SK-N-SH treated with all-trans-retinoic acid at 6 μM for 48 hours (cell line): Measurements from ENCODE around the gene C15orf62.

ENCODE experiments used
- ATAC-seq: fragments of 200-7000 bp; cut with Tn5 transposase; 3 replicates; pipeline ENCODE4 v1.9.1; 2020; ENCODE audit warnings: mild to moderate bottlenecking, moderate library complexity
- ARNTL ChIP-seq: fragments of 450-650 bp; formaldehyde crosslinking; IDR thresholded peaks from 2 replicates; pipeline ENCODE4 v1.5.0; 2020; ENCODE audit warnings: low read depth, mild to moderate bottlenecking, moderate library complexity, borderline replicate concordance
- BACH2 ChIP-seq: fragments of 250-450 bp; sonication (Bioruptor Pico); IDR thresholded peaks from 2 replicates; pipeline ENCODE4 v1.9.0; 2021; ENCODE audit warnings: mild to moderate bottlenecking, borderline replicate concordance
- CREB5 ChIP-seq: fragments of 250-450 bp; sonication (Bioruptor Pico); IDR thresholded peaks from 2 replicates; pipeline ENCODE4 v1.5.1; 2020; ENCODE audit warnings: low read depth, mild to moderate bottlenecking, moderate library complexity
- CSDC2 ChIP-seq: fragments of 250-450 bp; sonication (Bioruptor Pico); IDR thresholded peaks from 2 replicates; pipeline ENCODE4 v1.5.0; 2020; ENCODE audit warnings: mild to moderate bottlenecking, moderate library complexity
- CSRNP3 ChIP-seq: fragments of 250-450 bp; sonication (Bioruptor Pico); IDR thresholded peaks from 2 replicates; pipeline ENCODE4 v1.5.1; 2021; ENCODE audit warnings: mild to moderate bottlenecking, moderate library complexity
- ESRRG ChIP-seq: fragments of 250-450 bp; sonication (Bioruptor Pico); IDR thresholded peaks from 2 replicates; pipeline ENCODE4 v1.6.1; 2021; ENCODE audit warnings: mild to moderate bottlenecking
- GLIS3 ChIP-seq: fragments of 250-450 bp; sonication (Bioruptor Pico); IDR thresholded peaks from 2 replicates; pipeline ENCODE4 v1.5.0; 2020; ENCODE audit warnings: mild to moderate bottlenecking, moderate library complexity
- ISL1 ChIP-seq: fragments of 250-450 bp; sonication (Bioruptor Pico); IDR thresholded peaks from 2 replicates; pipeline ENCODE4 v2.1.2; 2022; ENCODE audit warnings: mild to moderate bottlenecking, moderate library complexity
- OSR1 ChIP-seq: fragments of 250-450 bp; sonication (Bioruptor Pico); IDR thresholded peaks from 2 replicates; pipeline ENCODE4 v1.8.0; 2022; ENCODE audit warnings: moderate library complexity, mild to moderate bottlenecking, inconsistent platforms
- PATZ1 ChIP-seq: fragments of 250-450 bp; sonication (Bioruptor Pico); IDR thresholded peaks from 2 replicates; pipeline ENCODE4 v1.8.0; 2020; ENCODE audit warnings: mild to moderate bottlenecking, moderate library complexity, borderline replicate concordance
- POU6F1 ChIP-seq: fragments of 250-450 bp; sonication (Bioruptor Pico); IDR thresholded peaks from 2 replicates; pipeline ENCODE4 v1.8.0; 2021; ENCODE audit warnings: low read depth, mild to moderate bottlenecking, moderate library complexity, borderline replicate concordance
- PPARA ChIP-seq: fragments of 250-450 bp; sonication (Bioruptor Pico); IDR thresholded peaks from 2 replicates; pipeline ENCODE4 v1.5.0; 2020; ENCODE audit warnings: mild to moderate bottlenecking, borderline replicate concordance
- RARB ChIP-seq: fragments of 250-450 bp; sonication (Bioruptor Pico); IDR thresholded peaks from 2 replicates; pipeline ENCODE4 v1.8.0; 2021; ENCODE audit warnings: mild to moderate bottlenecking, moderate library complexity
- TCF4 ChIP-seq: fragments of 250-450 bp; sonication (Bioruptor Pico); IDR thresholded peaks from 2 replicates; pipeline ENCODE4 v1.8.0; 2021; ENCODE audit warnings: mild to moderate bottlenecking, moderate library complexity, borderline replicate concordance
- TOX ChIP-seq: fragments of 250-450 bp; sonication (Bioruptor Pico); IDR thresholded peaks from 2 replicates; pipeline ENCODE4 v1.8.0; 2021; ENCODE audit warnings: mild to moderate bottlenecking, moderate library complexity, borderline replicate concordance
- TSHZ2 ChIP-seq: fragments of 250-450 bp; sonication (Bioruptor Pico); IDR thresholded peaks from 2 replicates; pipeline ENCODE4 v1.5.0; 2020; ENCODE audit warnings: mild to moderate bottlenecking, moderate library complexity
- ZC3H10 ChIP-seq: fragments of 250-450 bp; sonication (Bioruptor Pico); IDR thresholded peaks from 2 replicates; pipeline ENCODE4 v1.5.1; 2021; ENCODE audit warnings: mild to moderate bottlenecking, moderate library complexity
- ZFP3 ChIP-seq: fragments of 250-450 bp; sonication (Bioruptor Pico); IDR thresholded peaks from 2 replicates; pipeline ENCODE4 v1.5.0; 2020; ENCODE audit warnings: mild to moderate bottlenecking, moderate library complexity
- ZNF565 ChIP-seq: fragments of 450-650 bp; formaldehyde crosslinking; conservative IDR thresholded peaks from 2 replicates; pipeline ENCODE4 v1.5.0; 2020; ENCODE audit warnings: low read depth, mild to moderate bottlenecking, moderate library complexity
- ZNF70 ChIP-seq: fragments of 450-650 bp; formaldehyde crosslinking; IDR thresholded peaks from 2 replicates; pipeline ENCODE4 v1.5.0; 2020; ENCODE audit warnings: mild to moderate bottlenecking, moderate library complexity

C15orf62 gene

GRCh38 chr15:40743485-40743901 is 26.3 kb upstream of the C15orf62 start:
- TF ChIP-seq RARB, result no peak
- no peak for TF ChIP-seq ZC3H10
- TF ChIP-seq GLIS3, result no peak
- TF ChIP-seq POU6F1 (CRISPR knock-in tag), result no peak
- TF ChIP-seq PPARA (CRISPR knock-in tag), result no peak
- TF ChIP-seq TOX, result no peak
- TF ChIP-seq CREB5, result no peak
- TF ChIP-seq TSHZ2 (CRISPR knock-in tag), result no peak
- TF ChIP-seq CSRNP3, result no peak
- TF ChIP-seq ARNTL (CRISPR knock-in tag), result no peak
- ATAC-seq, result no peak

GRCh38 chr15:40743921-40744814 is 25.6 kb upstream of the C15orf62 start:
- TF ChIP-seq POU6F1 (CRISPR knock-in tag) (no peak), CREB5 (no peak), CSRNP3 (no peak), ZNF70 (no peak), BACH2 (CRISPR knock-in tag) (no peak), TOX (no peak), ZC3H10 (no peak), ARNTL (CRISPR knock-in tag) (no peak), GLIS3 (no peak), ZFP3 (CRISPR knock-in tag) (no peak), CSDC2 (CRISPR knock-in tag) (no peak), TCF4 (CRISPR knock-in tag) (no peak), PATZ1 (CRISPR knock-in tag) (no peak), OSR1 (CRISPR knock-in tag) (no peak), RARB (no peak), ZNF565 (CRISPR knock-in tag) (no peak), ESRRG (CRISPR knock-in tag) (no peak), ISL1 (no peak), PPARA (CRISPR knock-in tag) (no peak)
- peak; percentile 19 for ATAC-seq
